ENCODE data around the gene FAM222B. TPM values are rescaled to one million over a fixed set of nuclear protein-coding genes. Genes with fewer than 3 reads are reported as not detected.
"Not testable (repeated sequence)": the region's sequence is repeated elsewhere in the genome, so short reads cannot be mapped to it uniquely, and the experiment has no call there.

FAM222B gene
- total RNA-seq, 2 experiments from 2014 or later, result 20.1 to 20.3 TPM

DNA sequence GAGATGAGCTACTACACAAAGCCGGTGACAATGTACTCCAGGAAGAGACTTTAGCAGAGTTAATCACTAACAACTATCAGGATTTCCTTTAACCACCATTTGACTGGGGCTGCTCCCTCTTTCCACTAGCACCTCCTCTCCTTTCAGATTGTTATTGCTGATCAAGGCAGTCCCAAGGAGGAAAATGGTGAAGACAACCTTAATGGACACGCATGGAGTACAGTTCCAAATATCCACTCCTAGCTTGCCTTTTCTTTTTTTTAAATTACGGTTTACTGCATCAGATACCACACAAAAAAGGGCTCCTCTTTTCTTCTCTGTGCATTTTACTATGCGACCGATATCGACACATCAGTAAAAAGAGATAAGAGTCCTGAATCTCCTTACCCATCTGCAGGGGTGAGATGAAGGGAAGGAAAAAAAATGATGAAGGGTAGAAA lies 30.9 kb downstream of the FAM222B start:
- CTCF ChIA-PET, result interaction anchor here (1.0 to 5.7 kb wide), 4 partner anchors 48 to 138 kb away, joined by 3 to 21 read pairs (median 4); no protein-coding TSS in a partner anchor
- POLR2A ChIA-PET, result interaction anchor here (0.8 to 1.8 kb wide), 6 partner anchors 30 to 139 kb away, joined by 3 to 9 read pairs (median 3); partner anchors contain the start of gene RPL23A

- CTCF ChIA-PET, result interaction anchor here (0.9 to 5.7 kb wide), 4 partner anchors 47 to 211 kb away, joined by 3 to 21 read pairs (median 4); partner anchors contain the start of gene SPAG5
- POLR2A ChIA-PET, result interaction anchor here (0.7 to 1.8 kb wide), 5 partner anchors 25 to 141 kb away, joined by 3 to 9 read pairs (median 4); partner anchors contain the start of genes PHF12 and RPL23A
Measured at GRCh38 chr17:28810437-28810836, 32.2 kb downstream of the FAM222B start.

- ChIA-PET POLR2A (interaction anchor here (0.9 kb wide), 1 partner anchor 34 kb away, joined by 3 read pairs; the partner anchor contains the start of gene FAM222B), CTCF (interaction anchor here (1.0 to 5.7 kb wide), 2 partner anchors 44 to 58 kb away, joined by 3 to 21 read pairs; no protein-coding TSS in a partner anchor)
Measured at GRCh38 chr17:28807925-28808634, 34.5 kb downstream of the FAM222B start.

GRCh38 chr17:28796062-28796461 lies 46.5 kb downstream of the FAM222B start:
- CTCF ChIA-PET, result interaction anchor here (0.6 kb wide), 1 partner anchor 18 kb away, joined by 3 read pairs; no protein-coding TSS in a partner anchor
- POLR2A ChIA-PET, result no interaction called here

- CTCF ChIA-PET, POLR2A ChIA-PET: not testable (repeated sequence)
Measured at GRCh38 chr17:28794846-28795441, 47.6 kb downstream of the FAM222B start.

- CTCF ChIA-PET, result interaction anchor here (0.6 to 0.8 kb wide), 2 partner anchors 24 to 78 kb away, joined by 3 to 5 read pairs; no protein-coding TSS in a partner anchor
- POLR2A ChIA-PET, result interaction anchor here (0.7 kb wide), 3 partner anchors 9 to 51 kb away, joined by 6 to 12 read pairs (median 6); no protein-coding TSS in a partner anchor
Measured at GRCh38 chr17:28792877-28793661, 49.5 kb downstream of the FAM222B start.

- CTCF ChIA-PET, result interaction anchor here (2.3 kb wide), 1 partner anchor 24 kb away, joined by 10 read pairs; no protein-coding TSS in a partner anchor
Measured at GRCh38 chr17:28788100-28788499, 54.5 kb downstream of the FAM222B start.

GRCh38 chr17:28783161-28783560 lies 59.4 kb downstream of the FAM222B start:
- POLR2A ChIA-PET, result no interaction called here
- CTCF ChIA-PET, result interaction anchor here (1.4 kb wide), 1 partner anchor 20 kb away, joined by 5 read pairs; no protein-coding TSS in a partner anchor

More at GRCh38 chr17:28788100-28788499, 54.5 kb downstream of the FAM222B start:
- POLR2A ChIA-PET, result interaction anchor here (0.6 kb wide), 1 partner anchor 26 kb away, joined by 5 read pairs; no protein-coding TSS in a partner anchor

GRCh38 chr17:28779601-28780000 lies 63.0 kb downstream of the FAM222B start:
- CTCF ChIA-PET, POLR2A ChIA-PET: not testable (repeated sequence)

GRCh38 chr17:28777178-28777577 lies 65.4 kb downstream of the FAM222B start:
- ChIA-PET POLR2A (interaction anchor here (0.7 kb wide), 1 partner anchor 48 kb away, joined by 4 read pairs; no protein-coding TSS in a partner anchor), CTCF (no interaction called here)

DNA sequence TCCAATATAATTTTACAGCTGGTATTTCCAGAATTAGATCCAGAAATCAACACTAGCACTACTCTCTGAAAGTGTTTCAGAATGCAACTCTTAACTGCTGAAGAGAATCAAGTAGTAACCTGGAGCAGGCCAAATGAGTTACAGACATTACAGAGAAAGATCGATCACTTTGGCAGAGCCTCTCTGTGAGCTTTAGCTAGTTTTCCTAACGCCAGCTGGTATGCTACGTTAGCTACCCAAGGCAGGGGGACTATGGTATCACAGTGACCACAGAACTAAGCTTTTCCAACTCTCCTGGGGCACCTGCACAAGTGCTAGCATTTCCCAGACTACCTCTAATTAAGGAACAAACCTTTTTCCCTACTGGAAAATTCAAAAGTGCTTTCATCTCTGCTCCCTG lies 68.4 kb downstream of the FAM222B start:
- ChIA-PET POLR2A (no interaction called here), CTCF (interaction anchor here (0.6 to 2.5 kb wide), 5 partner anchors 9 to 343 kb away, joined by 3 to 12 read pairs (median 4); no protein-coding TSS in a partner anchor)

GRCh38 chr17:28773736-28774135 lies 68.9 kb downstream of the FAM222B start:
- CTCF ChIA-PET, result interaction anchor here (0.6 to 2.5 kb wide), 5 partner anchors 9 to 343 kb away, joined by 3 to 12 read pairs (median 4); no protein-coding TSS in a partner anchor

DNA sequence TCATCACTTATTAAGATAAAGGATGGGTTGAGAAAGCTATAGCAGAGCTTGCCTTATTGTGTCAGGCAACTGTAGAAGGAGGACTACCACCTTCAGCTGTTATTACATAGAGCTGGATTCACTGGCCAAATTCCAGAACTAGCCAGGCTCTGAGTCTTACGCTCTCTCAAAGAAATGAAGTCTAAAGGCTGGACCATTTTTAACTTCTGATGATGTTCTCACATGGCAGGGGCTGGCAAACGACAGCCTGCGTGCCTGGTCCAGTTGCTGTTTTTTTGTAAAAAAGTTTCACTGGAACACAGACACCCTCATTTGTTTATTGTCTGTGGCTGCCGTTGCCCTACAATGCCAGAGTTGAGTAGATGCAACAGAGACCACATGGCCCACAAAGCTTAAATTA lies 77.6 kb downstream of the FAM222B start:
- ChIA-PET CTCF (interaction anchor here (0.5 to 6.3 kb wide), 11 partner anchors 7 to 489 kb away, joined by 3 to 72 read pairs (median 7); partner anchors contain the start of genes NEK8 and TLCD1), POLR2A (interaction anchor here (1.0 kb wide), 1 partner anchor 136 kb away, joined by 3 read pairs; no protein-coding TSS in a partner anchor)

More at GRCh38 chr17:28773736-28774135, 68.9 kb downstream of the FAM222B start:
- POLR2A ChIA-PET, result no interaction called here

DNA sequence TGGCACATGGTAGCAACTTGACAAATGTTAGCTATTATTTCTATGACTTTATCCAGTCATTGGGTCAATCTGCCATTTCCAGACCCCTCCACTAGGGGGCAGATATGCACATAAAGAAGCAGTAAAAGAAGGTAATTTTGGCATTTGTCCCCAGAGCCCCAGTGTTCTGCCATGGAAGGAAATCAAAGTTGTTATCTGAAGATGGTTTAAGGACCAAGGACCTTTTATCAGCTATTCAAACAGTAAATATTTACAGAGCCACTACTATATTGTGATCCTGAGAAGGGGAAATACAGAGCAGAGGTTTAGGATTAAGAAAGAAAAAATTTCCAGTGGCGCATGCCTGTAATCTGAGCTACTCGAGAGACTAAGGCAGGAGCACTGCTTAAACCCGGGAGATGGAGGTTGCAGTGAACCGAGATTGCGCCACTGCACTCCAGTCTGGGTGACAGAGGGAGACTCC lies 78.8 kb downstream of the FAM222B start:
- POLR2A ChIA-PET, result interaction anchor here (0.5 to 0.6 kb wide), 3 partner anchors 24 to 83 kb away, joined by 3 to 4 read pairs (median 3); no protein-coding TSS in a partner anchor

GRCh38 chr17:28763137-28763799 lies 79.3 kb downstream of the FAM222B start:
- CTCF ChIA-PET, result interaction anchor here (0.7 to 6.3 kb wide), 42 partner anchors 9 to 349 kb away, joined by 3 to 72 read pairs (median 5); partner anchors contain the start of genes DHRS13, FAM222B, NEK8 and PIPOX

More for the DNA sequence above, 78.8 kb downstream of the FAM222B start:
- CTCF ChIA-PET, result interaction anchor here (0.7 to 6.3 kb wide), 42 partner anchors 8 to 348 kb away, joined by 3 to 72 read pairs (median 5); partner anchors contain the start of genes DHRS13, FAM222B, NEK8 and PIPOX

GRCh38 chr17:28760601-28761562 lies 81.7 kb downstream of the FAM222B start:
- ChIA-PET CTCF (interaction anchor here (1.1 to 6.3 kb wide), 3 partner anchors 10 to 34 kb away, joined by 3 to 72 read pairs (median 4); partner anchors contain the start of genes NEK8 and TLCD1), POLR2A (no interaction called here)

More at GRCh38 chr17:28763137-28763799, 79.3 kb downstream of the FAM222B start:
- POLR2A ChIA-PET, result interaction anchor here (0.5 kb wide), 2 partner anchors 24 to 41 kb away, joined by 3 to 4 read pairs; no protein-coding TSS in a partner anchor
